NCI-H774 (cell line): ENCODE data around the gene RAVER2.

ENCODE experiments used
- DNase-seq: peaks from one replicate; lab custom pipeline; 2025; lab: John Stamatoyannopoulos, UW

The RAVER2 gene

DNA sequence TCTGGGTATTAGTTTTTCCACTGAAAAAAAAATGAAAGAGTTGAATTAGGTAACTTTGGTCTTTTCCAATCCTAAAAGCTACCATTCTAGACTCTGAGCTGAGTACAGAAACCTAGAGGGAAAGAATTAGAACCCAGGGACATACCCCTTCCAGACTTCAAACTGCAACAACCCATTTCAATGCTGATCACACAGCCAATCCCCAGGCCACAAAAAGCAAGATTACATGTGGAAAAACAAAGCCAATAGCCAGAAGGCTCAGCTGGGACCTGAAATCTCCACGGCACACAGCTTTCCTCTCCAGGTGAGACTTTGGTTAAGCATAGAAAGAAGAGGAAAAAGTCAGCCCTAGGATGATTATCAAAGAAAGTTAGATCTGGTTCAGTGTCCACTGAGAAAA is 132.7 kb downstream of the RAVER2 start:
- no peak for DNase-seq

DNA sequence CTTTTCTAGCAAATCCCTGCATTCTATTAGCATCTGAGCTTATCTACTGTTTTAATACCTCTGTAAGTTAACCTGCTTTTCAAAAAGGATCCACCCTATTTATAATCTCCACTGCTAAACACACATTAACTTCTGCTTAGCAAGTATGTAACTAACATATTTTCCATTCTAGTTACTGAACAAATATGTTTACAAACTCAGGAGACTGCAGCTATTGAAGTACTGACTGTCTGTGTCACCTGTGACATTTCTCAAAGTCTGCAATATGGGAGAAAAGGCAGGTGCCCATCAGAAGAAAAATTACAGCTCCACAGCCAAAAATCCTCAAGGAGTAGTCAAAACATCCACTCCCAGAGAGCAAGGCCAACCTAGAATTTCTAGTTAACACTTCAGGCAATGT is 133.2 kb downstream of the RAVER2 start:
- DNase-seq = no peak

DNA sequence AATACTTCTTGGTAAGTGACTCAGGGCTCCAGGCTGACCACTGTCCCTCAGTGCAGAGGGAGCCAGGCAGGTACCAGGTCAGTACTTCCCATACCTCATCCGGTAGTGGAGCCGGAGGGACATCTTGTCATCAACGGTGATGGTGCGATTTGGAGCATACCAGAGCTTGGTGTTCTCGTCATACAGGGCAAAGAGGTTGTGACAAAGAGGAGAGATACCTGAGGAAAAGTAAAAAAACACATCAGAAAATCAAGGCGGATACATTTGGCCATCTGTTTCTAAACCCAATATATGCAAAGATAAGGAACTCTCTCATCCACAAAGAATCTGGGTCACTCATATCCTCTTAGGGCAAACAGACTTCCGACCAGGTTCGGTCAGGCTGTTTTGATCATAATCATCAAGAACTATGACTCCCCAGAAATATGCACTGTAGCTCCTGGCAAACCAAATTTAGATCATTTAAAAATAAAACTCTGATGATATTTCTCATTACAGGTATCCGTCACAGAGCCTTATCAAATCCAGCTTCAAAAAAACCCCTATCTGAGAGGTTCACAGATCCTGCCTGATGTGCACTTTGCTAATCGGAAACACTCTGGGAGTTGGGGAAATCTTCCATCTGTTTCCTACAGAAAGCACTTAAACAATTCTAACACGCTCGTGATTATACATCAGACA is 134.2 kb downstream of the RAVER2 start:
- DNase-seq = no peak

DNA sequence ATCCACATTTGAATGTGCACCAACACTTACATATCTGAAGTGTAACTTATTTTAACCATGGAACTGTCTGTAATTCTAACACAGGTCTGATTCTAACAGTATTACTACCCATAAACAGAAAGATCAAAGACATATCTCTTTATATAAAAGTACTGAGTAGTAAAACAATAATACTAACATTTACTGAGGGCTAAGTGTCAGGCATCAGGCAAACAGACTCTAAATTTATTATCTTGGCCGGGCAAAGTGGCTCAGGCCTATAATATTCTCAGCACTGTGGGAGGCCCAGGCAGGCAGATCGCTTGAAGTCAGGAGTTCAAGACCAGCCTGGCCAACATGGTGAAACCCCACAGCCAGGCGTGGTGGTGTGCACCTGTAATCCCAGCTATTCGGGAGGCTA is 135.6 kb downstream of the RAVER2 start:
- DNase-seq = no peak

DNA sequence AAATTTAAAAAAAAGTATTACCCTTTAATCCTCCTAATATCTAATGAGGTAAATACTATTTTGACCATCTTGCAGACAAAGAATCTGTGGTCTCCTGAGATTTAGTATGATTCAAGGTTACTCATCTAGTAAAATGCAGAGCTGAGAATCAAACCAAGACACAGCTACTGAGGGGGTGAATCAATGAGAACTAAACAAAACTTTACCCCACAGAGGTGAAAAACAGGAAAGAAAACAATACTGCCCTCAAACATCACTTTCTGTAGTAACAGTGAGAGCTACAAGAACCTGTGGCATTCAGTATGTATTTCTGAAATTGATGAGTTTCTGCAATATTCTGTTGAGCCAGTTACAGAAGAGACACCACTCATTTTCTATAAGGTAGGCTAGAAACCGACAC is 136.4 kb downstream of the RAVER2 start:
- no peak for DNase-seq
